Measurements from ENCODE around the gene ALK.

The ALK gene

GRCh38 chr2:29392774-29393173 is 528.6 kb downstream of the ALK start:
- DNase-seq: no peak

GRCh38 chr2:29390136-29390535 is 531.2 kb downstream of the ALK start:
- no peak for DNase-seq

GRCh38 chr2:29389686-29390085 is 531.7 kb downstream of the ALK start:
- no peak for DNase-seq

DNA sequence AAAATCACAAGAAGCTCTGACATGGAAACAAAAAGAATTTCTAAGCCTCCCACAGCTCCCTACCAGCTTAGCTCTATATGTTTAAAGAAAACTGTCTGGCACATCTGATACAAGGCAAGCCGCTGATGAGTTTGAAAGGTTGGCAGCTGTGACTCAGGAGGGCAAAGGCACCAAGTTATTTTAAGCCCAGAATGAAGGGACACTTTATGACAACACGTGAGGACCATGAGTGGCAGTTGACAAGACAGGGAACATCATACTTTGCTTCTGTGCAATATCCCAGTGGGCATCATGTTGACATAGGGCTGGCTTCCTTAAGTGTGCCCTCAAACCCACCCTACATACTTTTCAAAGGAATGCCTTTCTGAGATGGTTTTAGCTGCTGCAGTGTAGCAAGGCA is 533.3 kb downstream of the ALK start:
- DNase-seq: no peak

- no peak for DNase-seq
Observed at GRCh38 chr2:29382486-29382885, 538.9 kb downstream of the ALK start.

- no peak for DNase-seq
Observed at GRCh38 chr2:29377788-29378187, 543.6 kb downstream of the ALK start.

- no peak for DNase-seq
Observed at GRCh38 chr2:29376541-29376940, 544.8 kb downstream of the ALK start.

DNA sequence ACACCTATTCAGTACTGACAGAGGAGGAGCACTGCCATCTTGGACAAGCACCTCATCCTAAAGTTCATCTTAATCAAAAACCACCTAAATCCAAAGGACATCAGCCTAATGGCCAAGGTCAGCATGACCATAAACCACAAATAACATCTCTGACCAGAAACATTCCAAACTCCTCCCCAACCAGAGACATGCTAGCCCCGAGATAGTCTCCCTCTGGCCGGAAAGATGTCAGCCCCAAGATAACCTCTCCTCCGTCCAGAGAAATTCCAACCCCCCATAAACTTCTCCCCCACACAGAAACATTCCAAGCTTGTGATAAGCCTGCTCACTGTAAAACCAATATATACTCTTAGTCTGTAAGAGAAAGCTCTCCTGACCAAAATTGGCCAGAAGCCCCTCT is 545.5 kb downstream of the ALK start:
- no peak for DNase-seq

GRCh38 chr2:29374823-29375222 is 546.6 kb downstream of the ALK start:
- peak; percentile 9 for DNase-seq

DNA sequence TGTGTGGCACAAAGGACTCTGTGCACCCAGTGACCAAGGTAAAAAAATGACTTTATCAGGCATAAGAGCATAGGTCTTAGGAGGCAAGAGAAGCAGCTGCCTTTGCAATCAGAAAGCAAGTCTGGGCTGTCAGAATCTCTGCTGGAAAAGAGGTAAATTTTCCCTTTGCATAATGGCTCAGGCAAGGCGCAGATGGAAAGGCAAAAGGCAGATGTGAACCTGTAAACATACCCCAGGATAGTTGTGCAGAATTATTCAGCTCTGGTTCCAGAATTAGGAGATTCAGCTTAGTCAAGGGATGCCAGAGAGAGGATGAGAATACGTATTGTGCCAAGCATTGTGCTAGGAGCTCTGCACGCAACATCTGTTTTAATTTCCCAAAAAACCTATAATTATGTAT is 547.5 kb downstream of the ALK start:
- DNase-seq: no peak

- no peak for DNase-seq
Observed at GRCh38 chr2:29372185-29372584, 549.2 kb downstream of the ALK start.

DNA sequence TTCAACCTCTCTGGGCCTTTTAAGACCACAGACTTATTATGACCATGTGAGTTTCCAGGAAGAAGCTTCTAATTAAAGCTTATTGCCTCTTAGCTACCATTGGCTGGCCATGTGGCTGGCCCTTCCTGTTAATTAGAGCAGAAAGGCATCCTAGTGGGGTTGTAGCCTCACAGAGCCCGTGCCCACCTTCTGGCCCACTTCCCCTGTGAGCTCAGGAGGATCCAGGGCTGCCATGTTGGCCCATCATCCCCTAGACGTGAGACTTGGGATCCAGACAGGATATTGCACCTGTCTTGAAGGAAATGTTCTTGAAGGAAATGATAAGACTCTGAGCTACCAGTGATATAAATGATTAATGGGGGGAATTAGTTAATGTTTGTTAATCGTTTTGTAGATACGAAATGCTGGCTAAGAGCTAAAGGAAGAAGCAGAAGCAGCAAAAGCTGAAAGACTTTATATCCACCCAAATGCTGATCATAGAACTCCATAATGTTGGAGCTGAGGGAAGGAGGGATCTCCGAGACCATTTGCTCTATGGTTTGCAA is 550.7 kb downstream of the ALK start:
- DNase-seq: no peak

GRCh38 chr2:29370173-29370572 is 551.2 kb downstream of the ALK start:
- no peak for DNase-seq

GRCh38 chr2:29368659-29369040 is 552.7 kb downstream of the ALK start:
- no peak for DNase-seq

- no peak for DNase-seq
Observed at GRCh38 chr2:29367986-29368658, 553.3 kb downstream of the ALK start.

- no peak for DNase-seq
Observed at GRCh38 chr2:29363111-29363510, 558.3 kb downstream of the ALK start.

GRCh38 chr2:29361231-29361630 is 560.2 kb downstream of the ALK start:
- DNase-seq: no peak

- no peak for DNase-seq
Observed at GRCh38 chr2:29360016-29360784, 561.2 kb downstream of the ALK start.

GRCh38 chr2:29353403-29353991 is 567.9 kb downstream of the ALK start:
- no peak for DNase-seq

DNA sequence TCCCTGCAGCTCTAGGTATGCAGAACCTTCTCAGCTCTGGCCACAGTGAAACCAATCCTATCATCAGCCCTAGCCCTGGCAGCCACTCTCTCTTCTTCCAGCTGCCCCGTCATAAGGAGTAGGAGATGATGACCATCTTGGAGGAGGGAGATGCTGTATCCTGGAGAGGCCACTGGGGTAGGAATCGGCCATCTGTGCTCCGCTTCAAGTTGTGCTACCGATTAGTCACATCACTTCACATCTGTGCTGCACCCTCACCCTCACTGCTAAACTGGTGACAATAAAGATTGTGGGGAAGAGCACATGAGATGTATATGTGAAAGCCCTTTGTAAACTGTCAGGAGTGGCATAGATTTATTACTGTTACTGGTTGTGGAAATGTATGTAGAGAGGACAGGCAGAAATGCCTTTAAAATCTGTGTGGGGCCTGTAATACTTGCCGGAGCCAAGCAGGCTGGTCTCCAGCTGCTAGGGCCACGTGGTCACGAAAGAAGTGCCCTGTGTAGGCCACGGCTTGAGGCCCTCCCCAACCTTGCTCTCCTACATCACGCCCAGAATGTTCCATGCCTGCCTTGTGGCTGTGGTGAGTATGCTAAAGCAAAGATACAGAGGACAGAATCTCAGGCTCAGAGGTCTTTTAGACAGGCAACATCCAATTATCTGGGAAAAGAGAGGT is 569.3 kb downstream of the ALK start:
- DNase-seq: no peak

GRCh38 chr2:29351248-29351647 is 570.1 kb downstream of the ALK start:
- no peak for DNase-seq

DNA sequence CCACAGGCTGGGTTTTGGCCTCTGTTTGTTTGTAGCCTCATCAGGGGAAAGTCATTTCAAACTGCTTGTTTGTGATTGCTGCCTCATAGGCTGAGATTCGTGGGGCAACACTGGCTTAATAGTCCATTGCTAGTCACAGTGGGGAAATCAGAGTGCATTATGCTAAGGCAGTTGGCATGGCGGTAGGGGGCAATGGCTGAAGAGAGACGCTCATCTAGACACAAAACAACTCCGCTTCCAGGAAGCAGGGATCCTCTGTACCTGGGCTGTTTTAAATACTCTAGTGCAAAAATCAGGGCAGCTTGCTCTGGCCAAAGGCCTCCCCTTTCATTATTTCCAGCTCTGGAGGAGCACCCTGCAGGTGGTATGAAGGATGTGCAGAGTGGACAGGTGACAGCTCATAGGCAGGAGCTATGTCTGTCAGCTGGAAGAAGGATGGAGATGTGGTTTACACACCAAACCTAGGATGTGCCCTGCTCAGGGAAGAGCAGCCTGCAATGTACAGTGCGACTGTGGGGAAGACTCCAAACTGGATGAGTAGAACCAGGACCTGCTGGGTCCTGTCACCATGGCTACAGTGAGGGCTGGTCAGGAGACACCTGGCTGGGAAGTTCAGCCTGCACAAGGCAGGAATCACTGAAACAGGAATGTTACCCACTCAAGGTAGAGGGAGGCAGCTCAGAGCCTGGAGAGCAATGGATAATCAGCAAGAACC is 571.9 kb downstream of the ALK start:
- DNase-seq: no peak

Measured in NCI-H1092 (cell line).